Activated CD4-positive, CD25-positive, alpha-beta regulatory T cell treated with anti-CD3 and anti-CD28 coated beads, Interleukin-2, amount 50 U/mL, for 16 hours (primary cell): Measurements from ENCODE around the gene DAB1.
"Not testable (repeated sequence)": the region's sequence is repeated elsewhere in the genome, so short reads cannot be mapped to it uniquely, and the experiment has no call there.

ENCODE experiments used
- DNase-seq: peaks from one replicate; pipeline ENCODE4 v3.0.0-alpha.2; 2020; ENCODE audit warnings: low read depth, low spot score

DAB1 gene

DNA sequence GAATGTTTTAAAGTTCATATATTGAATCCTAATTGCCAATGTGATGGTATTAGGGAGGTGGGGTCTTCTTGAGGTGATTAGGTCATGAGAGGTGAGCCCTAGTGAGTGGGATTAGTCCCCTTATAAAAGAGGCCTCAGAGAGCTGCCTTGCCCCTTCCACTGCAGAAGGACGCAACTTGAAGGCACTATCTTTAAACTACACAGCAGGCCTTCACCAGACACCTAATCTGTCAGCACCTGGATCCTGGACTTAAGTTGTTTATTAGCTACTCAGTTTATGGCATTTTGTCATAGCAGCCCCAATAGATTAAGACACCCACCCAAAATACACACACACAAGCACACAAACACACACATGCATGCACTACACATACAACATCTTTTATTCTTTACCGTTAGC lies 61.4 kb downstream of the DAB1 start:
- DNase-seq: no peak

GRCh38 chr1:57361516-57361915 lies 62.3 kb downstream of the DAB1 start:
- DNase-seq: no peak

DNA sequence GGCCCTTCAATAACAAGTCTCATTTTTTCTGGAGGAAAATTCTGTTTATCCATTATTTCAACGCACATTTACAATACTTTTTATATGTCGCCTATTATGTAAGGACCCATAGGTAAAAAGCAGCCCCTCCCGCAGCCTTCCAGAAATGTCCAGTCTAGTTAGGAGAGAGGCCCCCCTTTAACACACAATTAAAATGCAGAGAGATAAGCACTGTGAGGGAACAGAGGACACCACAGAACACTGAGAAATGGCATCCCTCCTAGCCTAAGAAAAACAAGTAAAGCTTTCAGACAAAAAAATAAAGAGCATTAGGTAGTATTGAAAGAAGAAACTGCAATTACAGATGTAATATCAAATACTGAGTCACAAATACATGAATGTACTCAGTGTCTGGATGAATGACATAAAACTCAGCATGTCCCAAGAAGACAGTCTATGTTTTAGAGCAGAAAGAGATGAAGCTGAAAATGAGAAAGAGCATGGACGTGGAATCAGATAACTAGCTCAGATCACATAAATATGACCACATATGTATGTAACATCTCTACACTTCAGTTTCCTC lies 62.9 kb downstream of the DAB1 start:
- no peak for DNase-seq

DNA sequence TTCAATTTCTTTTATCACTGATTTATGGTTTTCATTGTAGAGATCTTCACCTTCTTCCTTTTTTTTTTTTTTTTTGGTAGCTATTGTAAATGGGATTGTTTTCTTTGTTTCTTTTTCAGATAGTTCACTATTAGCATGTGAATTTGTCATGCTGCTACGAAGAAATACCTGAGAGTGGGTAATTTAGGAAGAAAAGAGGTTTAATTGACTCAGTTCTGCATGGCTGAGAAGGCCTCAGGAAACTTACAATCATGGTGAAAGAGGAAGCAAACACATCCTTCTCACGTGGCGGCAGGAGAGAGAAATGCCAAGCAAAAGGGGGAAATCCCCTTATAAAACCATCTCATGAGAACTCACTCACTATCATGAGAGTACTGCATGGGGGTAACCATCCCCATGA lies 66.4 kb downstream of the DAB1 start:
- no peak for DNase-seq

DNA sequence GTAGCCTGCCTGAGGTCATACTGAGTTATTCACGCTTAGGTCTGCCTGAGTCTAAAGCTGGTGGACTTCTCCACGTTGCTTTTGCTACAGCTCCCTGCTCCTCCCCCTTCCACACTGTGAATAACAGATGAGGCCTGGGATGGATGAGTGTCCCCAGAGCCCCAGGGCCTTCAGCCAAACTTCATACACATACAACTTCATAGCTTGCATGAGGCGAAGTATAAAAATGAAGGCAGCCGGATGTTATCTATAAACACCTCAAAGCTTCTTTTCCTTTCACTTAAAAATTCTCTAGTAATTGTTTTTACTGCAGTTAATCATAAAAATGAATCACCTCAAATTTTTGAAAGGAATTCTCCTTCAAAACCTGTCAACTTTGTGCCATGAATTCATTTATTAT lies 70.2 kb downstream of the DAB1 start:
- no peak for DNase-seq

DNA sequence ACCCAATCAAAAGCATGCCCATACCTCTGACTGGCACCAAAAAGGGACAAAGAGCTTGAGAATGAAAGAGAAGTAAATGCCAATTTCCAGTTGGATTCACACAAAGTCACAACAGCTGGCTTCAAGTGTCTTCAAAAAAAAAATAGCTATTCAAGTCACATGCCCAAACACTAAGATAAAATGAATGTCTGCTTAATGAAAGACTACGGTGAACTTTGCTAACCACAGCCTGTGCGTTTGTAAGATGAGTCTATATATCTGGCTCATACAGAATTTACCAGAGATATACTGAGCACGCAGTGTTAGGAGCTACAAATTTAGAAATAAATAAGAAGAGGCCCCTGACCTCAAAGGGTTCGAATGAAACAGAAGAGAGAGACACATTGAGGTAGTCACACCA lies 73.2 kb downstream of the DAB1 start:
- no peak for DNase-seq

- DNase-seq: no peak
These were observed 74.9 kb downstream of the DAB1 start for GRCh38 chr1:57348921-57349320.

DNA sequence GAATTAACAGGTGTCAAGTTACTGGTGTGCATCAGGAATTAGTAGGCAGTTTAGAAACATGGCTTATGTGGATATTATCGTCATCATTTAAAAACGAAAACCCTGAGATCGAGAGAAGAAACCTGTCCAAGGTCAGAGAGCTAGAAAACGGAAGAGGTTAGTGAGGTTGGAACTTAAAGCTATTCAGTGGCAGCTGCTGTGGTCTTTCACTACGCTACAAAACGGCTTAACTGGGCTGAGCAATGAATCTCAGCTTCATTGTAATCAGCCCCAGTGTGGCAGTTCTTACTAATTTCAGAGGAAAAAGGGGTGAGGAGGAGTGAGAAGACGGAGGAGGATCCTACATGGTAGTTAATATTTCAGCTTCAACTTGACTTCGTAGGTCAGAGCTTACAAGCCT lies 77.9 kb downstream of the DAB1 start:
- DNase-seq: no peak

- no peak for DNase-seq
These were observed 79.6 kb downstream of the DAB1 start for GRCh38 chr1:57344265-57344664.

- not testable (repeated sequence) for DNase-seq
These were observed 80.5 kb downstream of the DAB1 start for GRCh38 chr1:57343298-57343915.

DNA sequence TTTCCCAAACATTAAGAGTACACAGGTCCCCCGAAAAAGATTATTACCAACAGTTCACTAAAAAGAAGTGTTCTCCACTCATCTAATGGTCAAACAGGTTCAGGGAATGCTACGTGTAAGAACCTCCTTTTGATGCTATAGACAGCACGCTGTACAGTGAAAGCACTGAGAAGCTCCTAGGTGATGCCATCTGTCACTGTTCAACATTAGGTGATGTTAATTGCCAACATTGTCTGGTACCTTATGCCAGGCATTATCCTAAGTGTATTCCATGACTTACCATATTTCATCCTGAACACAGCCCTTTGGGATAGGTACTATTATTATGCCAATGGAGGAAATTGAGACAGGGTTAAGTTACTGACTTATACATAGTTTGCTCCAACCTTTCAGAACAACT lies 82.1 kb downstream of the DAB1 start:
- DNase-seq: no peak

DNA sequence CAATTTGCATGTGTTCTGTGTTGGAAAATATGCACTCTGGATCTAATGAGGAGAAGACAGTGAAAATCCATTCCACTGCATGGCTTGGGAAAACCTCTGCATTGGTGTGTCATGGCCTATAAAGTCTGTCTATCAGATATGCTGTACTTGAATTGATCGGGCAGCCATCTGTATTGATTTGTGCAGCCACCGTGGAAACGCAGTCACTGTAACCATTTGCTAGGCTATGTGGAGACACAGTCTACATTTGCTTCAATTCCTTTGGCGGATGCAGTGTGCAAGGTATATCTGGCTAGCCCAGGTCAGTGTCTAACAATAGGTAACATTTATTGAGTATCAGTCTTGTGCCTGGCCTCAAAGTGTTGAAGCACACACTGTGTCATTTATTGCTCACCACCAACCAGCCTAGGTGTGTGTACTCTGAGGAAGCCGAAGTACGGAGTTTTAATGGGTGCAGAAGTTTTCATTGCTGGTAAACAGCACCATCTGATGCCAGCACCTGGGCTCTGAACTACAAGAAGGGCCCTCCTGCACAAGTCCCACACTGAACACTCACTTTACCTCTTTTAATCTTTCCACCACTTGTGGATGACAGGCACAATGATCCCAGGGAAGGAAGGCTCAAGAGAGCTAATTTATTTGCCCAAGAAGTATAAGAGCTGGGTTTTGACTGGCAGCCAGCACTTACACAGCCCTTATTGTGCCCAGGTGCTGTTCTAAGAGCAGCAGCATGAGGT lies 83.4 kb downstream of the DAB1 start:
- DNase-seq: no peak

DNA sequence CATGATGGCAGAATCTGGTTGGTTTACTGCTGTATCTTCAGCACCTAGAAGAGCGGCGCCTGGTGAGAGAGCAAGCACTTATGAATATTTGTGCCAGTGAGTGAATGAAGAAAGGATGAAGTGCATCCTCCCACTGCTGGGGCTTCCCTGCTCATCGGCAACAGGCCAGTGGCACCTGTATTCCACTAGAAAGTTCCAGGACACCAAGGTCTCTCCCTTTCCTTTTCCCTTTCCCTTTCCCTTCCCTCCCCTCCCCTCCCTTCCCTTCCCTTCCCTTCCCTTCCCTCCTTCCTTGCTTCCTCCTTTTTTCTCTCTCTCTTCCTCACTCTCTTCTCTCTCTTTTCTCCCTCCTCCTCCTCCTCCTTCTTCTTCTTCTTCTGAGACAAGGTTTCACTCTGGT lies 86.2 kb downstream of the DAB1 start:
- DNase-seq: no peak

DNA sequence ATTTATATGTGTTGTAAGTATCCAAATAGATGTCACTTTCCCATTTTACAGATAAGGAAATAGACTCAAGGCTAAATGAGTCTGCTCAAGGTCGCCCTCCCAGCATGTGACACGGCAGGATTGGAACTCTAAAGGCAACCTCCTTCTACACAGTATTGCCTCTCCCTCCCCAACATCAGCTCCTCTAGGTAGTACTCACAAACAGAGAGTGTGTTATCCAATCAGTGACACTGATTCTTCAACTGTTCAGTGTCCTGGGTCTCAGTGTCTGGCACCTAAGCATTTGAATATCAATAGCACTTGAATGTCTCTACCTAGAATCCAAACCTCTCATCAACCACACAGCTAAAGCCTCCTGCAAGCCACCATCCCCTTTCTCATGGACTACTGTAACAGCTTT lies 87.1 kb downstream of the DAB1 start:
- no peak for DNase-seq

- no peak for DNase-seq
These were observed 92.2 kb downstream of the DAB1 start for GRCh38 chr1:57331620-57332019.

DNA sequence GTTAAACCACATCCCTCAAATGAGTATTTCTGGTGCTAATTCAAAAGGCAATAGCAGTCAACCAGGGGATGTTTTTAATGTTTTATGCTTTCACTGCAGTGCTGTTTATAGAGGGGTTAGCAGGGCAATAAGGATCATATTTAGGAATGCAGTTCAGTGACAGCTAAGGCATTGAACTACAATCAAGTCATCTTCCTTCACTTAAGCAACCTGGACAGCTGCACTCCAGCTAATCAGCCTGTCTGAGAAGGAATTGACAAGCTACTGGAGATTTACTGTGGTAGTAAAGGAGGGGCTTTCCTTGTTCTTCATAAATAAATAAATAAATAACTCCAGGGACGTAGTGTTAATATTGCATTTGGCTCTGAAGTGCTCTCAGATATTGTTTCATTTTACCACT lies 93.9 kb downstream of the DAB1 start:
- no peak for DNase-seq

GRCh38 chr1:57329001-57329527 lies 94.8 kb downstream of the DAB1 start:
- no peak for DNase-seq

- no peak for DNase-seq
These were observed 95.9 kb downstream of the DAB1 start for GRCh38 chr1:57327946-57328345.

DNA sequence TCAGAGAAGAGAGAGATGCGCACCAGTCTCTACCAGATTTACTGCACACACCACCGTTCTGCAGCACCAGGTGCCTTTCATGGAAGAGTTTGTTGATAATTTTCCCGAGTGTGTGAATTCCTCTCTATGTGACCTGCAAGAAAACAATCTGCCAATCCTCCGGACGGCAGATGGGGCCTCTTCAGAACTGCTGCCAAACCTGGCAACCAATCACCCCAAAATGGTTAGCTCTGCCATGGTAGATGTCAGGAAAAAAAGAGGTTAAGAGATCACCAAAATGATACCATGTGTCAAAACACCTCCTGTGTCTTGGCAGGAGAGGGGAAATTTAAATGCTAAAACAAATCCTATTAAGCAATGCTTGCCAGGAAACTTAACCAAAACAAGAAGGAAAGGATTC lies 96.5 kb downstream of the DAB1 start:
- DNase-seq: no peak

DNA sequence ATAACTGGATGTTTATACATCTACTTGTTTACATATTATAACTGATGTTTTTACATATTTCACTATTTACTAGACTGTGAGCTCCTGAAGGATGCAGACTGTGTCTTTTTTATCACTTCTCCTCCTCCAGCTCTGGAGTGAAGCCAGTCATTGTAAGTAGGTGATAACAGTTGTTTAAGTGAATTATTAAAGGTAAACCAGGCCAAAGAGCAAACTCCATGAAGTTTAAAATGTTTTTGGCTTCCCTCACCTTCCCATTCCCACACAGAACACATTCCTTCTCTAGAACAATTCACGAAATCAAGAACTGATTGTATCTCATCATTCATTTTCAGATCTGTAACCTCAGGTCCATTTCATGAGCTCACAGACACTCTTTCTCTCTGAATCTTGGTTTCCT lies 98.3 kb downstream of the DAB1 start:
- DNase-seq: no peak

- DNase-seq: no peak
These were observed 98.7 kb downstream of the DAB1 start for GRCh38 chr1:57325117-57325516.

DNA sequence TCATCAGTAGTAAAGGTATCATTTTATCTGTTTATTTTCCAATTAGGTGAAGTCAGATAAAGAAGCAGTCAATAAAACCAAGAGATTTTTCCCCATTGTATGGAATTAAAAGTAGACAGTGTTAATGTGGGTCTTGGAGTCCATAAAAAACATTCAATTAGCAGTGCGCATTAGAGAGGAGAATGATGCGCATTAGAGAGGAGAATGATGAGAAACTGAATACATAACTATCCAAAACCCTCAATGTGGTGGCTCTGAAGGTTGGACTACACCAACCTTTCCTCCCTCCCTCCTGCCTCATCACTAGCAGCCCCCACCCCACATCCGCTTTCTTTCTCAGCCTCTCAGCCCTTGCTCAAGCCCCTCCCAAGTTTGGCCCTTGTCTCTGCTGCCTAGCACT lies 99.5 kb downstream of the DAB1 start:
- DNase-seq: no peak

GRCh38 chr1:57321776-57322175 lies 102.1 kb downstream of the DAB1 start:
- no peak for DNase-seq
